HPDE6-E6E7 (cell line): ENCODE measurements around the gene COQ8A.
A peak's percentile ranks its signal among the peaks of the same experiment; 100 is the strongest.

Source experiments
- DNase-seq: peaks from one replicate; pipeline ENCODE4 v3.0.0; 2011; ENCODE audit warnings: missing footprints; ENCODE audit errors: extremely low spot score

The COQ8A gene

DNA sequence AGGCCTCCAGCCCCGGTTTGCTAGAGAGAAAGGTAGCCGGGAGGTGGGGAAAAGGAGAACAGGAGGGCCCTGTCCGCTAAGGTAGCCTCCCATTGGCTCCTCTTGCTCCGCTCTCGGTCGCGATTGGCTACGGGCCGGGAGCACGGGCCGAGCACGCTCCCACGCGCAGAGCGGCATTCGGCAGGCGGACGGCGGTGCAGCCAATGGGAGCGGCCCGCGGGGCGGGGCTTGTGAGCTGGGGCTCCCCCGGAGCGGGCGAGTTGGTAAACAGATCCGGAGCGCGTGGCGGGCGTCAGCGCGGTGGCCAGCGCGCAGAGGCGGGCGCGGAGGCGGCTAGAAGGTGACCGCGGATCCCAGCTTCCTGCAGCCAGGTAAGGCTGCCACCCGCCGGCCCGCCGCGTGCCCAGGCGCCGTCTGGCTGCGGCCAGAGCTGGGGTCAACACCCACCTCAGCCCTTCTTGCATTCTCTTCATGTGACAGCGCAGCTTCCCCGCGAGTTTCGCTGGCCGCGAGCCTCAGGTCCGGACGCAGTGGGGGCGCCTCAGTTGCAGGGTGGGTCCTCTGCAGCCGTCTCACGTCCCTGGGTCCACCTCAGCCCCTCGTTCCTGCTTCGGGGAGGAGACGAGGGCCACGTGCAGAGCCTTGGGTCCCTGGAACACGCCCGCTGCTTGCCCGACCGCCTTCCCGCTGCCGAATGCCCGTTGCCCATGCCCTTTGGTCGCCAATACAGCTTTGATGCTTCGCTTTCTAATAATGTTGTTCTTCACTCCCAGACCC, at the start of gene COQ8A:
Gene COQ8A, plus strand, starts transcription at position 266 of the 777 bp plus-strand sequence. CDS start 21,092 bp downstream, outside the sequence.
- peak; percentile 98 for DNase-seq

DNA sequence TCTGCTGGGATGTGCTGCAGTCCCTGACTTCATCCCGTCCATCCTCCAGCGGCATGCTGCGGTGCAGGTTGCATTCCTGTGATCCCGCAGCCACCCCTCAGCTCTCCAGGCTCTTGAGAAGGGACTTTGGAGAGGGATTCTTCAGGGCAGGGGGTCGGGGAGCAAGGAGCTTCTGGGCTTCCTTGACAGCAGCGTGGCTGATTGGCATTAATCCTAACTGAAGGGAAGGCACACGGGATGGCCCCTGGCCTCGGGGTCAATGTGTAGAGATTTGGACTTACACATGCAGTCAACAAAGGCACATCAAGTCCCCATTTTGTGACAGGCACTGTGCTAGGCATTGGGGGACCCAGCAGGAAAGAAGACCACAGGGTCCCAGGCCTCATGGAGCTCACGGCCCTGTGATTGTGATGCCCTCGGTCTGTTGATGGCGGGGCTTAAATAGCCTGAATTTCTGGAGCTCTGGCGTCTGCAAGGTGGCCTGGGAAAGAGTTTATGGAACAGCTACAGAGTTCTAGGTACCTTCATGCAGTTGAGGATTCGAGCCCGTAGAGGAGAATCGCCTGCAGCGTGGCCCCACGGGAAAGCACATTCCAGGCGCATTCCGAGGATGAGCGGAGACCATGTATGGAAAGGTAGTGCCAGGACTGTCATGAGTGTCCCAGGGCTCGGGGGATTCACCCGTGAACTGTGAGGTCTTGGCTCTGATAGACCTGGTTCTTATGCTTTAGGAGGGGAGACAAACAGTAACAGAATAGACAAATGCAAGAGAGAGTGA, 49.6 kb upstream of the COQ8A start:
- no peak for DNase-seq

DNA sequence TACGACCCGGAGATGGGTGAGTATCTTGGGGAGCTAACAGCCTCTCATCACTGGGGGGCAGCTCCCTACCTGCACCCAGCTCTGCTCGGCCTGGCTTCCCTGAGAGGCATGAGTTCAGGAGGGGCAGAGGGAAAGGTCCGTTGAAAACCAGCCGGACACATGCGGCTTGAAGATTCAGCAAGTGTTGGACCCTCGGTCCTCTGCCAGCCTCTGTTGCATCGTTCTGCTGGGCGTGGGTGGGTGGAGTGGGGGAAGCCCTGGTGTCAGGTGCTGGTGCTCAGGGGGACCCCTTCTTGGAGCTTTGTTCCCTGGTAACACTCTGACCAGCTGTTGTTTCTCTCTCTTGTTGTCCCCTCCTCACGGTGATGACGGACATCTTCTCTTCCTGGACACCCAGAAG, 48.7 kb upstream of the COQ8A start:
- no peak for DNase-seq

- DNase-seq = no peak
Measured at GRCh38 chr1:226891846-226892523, 48.1 kb upstream of the COQ8A start.

- no peak for DNase-seq
Measured at GRCh38 chr1:226892524-226892875, 47.6 kb upstream of the COQ8A start.

DNA sequence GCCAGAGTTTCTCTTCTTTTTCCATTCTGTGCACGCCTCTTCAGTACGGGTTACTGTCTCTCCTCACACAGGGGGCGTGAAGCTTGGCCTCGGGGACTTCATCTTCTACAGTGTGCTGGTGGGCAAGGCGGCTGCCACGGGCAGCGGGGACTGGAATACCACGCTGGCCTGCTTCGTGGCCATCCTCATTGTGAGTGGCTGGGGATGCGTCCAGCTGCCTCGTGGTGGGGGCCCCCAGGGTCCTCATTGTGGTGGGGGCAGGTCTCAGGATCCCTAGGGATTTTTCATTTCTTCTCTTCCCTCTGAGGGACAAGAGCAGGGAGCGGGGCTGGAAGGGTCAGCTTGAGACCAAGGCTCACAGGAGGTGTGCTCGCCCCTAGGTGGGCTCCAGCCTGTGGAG, 46.2 kb upstream of the COQ8A start:
- DNase-seq = no peak

- no peak for DNase-seq
Measured at GRCh38 chr1:226894826-226895225, 45.3 kb upstream of the COQ8A start.

GRCh38 chr1:226895644-226896043, 44.5 kb upstream of the COQ8A start:
- DNase-seq = no peak

DNA sequence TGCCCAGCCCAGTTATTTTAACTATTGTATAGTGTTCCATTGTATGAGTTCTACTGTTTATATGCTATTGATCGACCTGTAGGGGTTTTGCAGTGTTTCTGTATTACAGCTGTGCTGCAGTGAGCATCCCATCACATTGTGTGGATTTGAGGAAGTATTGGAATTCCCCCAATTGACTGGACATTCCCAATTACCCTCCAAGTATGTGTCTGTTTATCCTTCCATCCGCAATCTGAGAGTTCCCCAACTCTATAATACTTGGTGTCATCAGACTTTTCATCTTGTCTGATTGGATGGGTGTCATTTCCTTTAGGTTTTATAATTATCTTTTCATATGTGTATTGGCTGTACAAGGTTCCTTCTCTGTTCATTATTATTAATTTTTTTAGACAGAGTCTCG, 41.8 kb upstream of the COQ8A start:
- DNase-seq = no peak

- no peak for DNase-seq
Measured at GRCh38 chr1:226901421-226901820, 38.7 kb upstream of the COQ8A start.

DNA sequence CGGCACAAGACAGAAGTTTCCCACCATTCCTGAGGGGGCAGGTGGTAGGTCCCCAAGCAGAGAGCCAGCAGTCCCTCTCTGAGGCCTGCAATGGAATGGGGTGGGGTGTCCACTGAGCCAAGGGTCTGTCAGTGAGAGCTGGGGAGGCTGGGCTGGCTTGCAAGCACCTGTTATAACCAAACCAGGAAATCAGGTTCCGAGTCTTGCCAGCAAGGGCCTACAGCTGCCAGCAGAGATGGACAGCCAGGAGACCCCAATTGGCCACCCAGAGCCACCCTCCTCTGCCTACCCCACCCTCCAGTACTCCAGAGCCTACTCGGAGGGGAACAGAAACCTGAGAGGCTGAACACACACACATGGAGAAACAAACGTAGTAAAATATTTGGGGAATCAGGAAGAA, 37.5 kb upstream of the COQ8A start:
- no peak for DNase-seq

- DNase-seq = no peak
Measured at GRCh38 chr1:226903819-226904716, 36.0 kb upstream of the COQ8A start.

GRCh38 chr1:226904772-226905171, 35.3 kb upstream of the COQ8A start:
- DNase-seq = no peak

DNA sequence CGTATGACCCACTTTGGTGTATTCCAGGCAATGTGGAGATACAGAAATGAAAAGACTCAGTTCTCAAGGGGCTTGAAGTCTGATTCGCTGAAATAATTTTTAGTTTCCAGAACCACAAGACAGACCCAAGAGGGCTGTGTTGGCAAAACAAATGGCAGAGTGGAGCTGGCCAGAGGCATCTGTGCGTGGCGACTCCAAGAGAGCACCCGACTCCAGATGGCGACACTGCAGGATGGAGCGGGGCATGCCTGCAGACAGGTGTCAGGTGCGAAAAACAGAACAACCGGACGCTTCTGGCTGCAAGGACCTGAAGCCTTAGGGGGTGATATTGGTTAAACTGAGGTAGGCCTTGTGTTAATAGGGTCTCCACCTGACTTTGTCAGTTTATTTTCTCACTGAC, 31.7 kb upstream of the COQ8A start:
- no peak for DNase-seq

- no peak for DNase-seq
Measured at GRCh38 chr1:226908913-226909312, 31.2 kb upstream of the COQ8A start.

- peak; percentile 54 for DNase-seq
Measured at GRCh38 chr1:226912587-226913176, 27.4 kb upstream of the COQ8A start.

DNA sequence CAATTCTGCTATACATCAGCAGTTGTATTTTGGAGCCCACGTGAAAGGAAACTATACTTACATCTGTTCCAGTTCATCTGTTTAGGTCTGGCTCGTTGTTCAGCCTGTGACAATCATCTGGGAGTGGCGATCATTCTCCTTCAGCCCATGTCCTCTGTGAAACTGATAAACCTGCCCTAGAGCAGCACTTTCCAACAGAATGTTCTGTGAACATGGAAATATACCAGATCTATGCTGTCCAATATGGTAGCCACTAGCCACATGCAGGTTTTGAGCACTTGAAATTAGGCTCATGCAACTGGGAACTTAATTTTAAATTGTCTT, 24.5 kb upstream of the COQ8A start:
- DNase-seq = no peak

- DNase-seq = no peak
Measured at GRCh38 chr1:226916497-226916896, 23.6 kb upstream of the COQ8A start.

- no peak for DNase-seq
Measured at GRCh38 chr1:226919587-226919986, 20.5 kb upstream of the COQ8A start.

- no peak for DNase-seq
Measured at GRCh38 chr1:226919995-226920394, 20.1 kb upstream of the COQ8A start.

DNA sequence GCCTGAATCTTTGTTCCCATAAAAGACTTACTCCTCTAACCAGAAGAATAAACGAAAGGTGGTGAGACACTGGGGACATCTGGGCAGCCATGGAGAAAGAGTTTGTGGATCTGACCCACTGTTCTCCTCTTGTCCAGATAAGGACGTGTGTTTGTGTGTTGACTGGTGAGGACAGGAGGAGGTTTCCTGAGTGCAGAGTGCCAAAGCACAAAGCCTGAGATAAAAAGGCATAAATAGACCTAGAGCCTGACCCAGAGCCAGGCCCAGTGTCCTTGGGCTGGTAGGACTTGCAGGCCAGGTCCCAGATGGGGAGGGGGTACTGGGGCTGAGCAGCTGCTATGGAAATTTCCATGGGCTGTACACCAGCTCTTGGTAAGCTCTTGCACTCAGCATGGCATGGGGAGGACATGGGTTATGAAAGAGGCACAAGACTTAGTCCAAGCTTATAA, 19.6 kb upstream of the COQ8A start:
- no peak for DNase-seq
